ENCODE measurements around the gene CAMSAP3.

CAMSAP3 gene

GRCh38 chr19:7648265-7649014, 52.8 kb downstream of the CAMSAP3 start:
- DNase-seq, result no peak

GRCh38 chr19:7650148-7650547, 54.5 kb downstream of the CAMSAP3 start:
- DNase-seq, result no peak

- peak; percentile 55 for DNase-seq
These were observed 56.5 kb downstream of the CAMSAP3 start for GRCh38 chr19:7652061-7652641.

GRCh38 chr19:7654401-7654800, 58.7 kb downstream of the CAMSAP3 start:
- DNase-seq, result no peak

- no peak for DNase-seq
These were observed 59.9 kb downstream of the CAMSAP3 start for GRCh38 chr19:7655581-7655980.

GRCh38 chr19:7657131-7657751, 61.6 kb downstream of the CAMSAP3 start:
- no peak for DNase-seq

DNA sequence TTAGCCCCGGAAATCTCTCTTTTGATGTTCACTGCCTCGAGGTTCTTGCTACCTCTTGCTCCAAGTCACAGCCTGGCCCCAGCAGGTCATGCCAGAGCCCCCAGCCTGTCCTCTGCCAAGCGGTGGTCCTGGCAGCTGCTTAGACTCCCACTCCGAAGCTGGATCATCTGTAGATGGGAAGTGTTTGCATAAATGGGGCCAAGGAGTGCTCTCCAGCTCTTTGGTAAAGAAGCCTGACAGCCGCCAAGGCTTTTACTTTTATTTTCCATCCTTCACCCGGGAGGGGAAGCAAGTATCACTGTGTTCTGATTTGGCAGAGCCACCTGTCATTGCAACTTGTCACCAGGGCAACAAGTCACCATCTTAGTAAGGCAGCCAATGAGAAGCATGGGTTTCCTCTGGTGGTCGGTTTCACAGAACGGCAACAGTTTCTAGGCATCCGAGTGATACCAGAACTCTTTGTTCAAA, 62.6 kb downstream of the CAMSAP3 start:
- no peak for DNase-seq

- DNase-seq, result no peak
These were observed 66.3 kb downstream of the CAMSAP3 start for GRCh38 chr19:7661744-7662538.

DNA sequence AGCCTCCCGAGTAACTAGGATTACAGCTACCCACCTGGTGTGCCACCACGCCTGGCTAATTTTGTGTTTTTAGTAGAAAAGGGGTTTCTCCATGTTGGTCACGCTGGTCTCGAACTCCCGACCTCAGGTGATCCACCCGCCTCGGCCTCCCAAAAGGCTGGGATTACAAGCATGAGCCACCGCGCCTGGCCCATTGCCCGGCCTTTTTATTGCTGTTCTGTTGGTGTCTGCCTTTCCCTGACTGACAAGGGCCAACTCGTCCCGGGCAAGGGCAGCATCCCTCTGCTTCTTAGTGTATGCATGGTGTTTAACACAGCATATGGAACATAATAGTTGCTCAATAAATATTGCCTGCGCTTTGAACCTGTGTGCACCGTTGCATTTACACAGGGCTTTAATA, 67.0 kb downstream of the CAMSAP3 start:
- no peak for DNase-seq

- DNase-seq, result no peak
These were observed 68.0 kb downstream of the CAMSAP3 start for GRCh38 chr19:7663706-7664105.

DNA sequence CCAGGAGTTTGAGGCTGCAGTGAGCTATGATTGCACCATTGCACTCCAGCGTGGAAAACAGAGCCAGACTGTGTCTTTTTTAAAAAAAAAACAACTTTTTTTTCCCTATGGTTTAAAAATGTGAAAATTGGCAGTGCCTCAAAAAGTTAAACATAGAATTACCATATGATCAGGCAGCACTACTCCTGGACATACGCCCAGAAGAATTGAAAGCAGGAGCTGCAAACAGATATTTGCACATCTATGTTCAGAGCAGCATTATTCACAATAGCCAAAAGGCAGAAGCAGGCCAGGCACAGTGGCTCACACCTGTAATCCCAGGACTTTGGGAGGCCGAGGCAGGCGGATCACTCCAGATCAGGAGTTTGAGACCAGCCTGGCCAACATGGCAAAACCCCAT, 69.4 kb downstream of the CAMSAP3 start:
- DNase-seq, result no peak

Measured in GOT3 (cell line).